SK-N-MC (cell line): ENCODE measurements around the gene ZNF710.

Experiments
- DNase-seq: peaks from one replicate; pipeline ENCODE4 v3.0.0-alpha.2; 2011; ENCODE audit warnings: low read depth, low spot score
- H3K27ac ChIP-seq: fragments of 200-600 bp; sonication (generic); 2 replicates; pipeline ENCODE4 v1.5.1; 2016; ENCODE audit warnings: mixed run types
- H3K36me3 ChIP-seq: fragments of 200-600 bp; sonication (generic); 2 replicates; pipeline ENCODE4 v1.6.1; 2017; ENCODE audit warnings: antibody characterized with exemption, low read length, mixed read lengths; ENCODE audit not compliant: insufficient read depth
- H3K4me3 ChIP-seq: fragments of 200-600 bp; sonication (generic); 2 replicates; pipeline ENCODE4 v1.5.1; 2016
- H3K9ac ChIP-seq: fragments of 200-600 bp; sonication (generic); 2 replicates; pipeline ENCODE4 v1.8.0; 2017; ENCODE audit warnings: mixed run types, mixed read lengths; ENCODE audit not compliant: insufficient read length
- H3K9me3 ChIP-seq: fragments of 200-600 bp; sonication (generic); 2 replicates; pipeline ENCODE4 v1.6.1; 2017; ENCODE audit warnings: low read depth, mild to moderate bottlenecking, antibody characterized with exemption, low read length, moderate library complexity, mixed read lengths
- EZH2 ChIP-seq: fragments of 200-600 bp; sonication (generic); IDR thresholded peaks from one replicate; pipeline ENCODE4 v1.6.1; 2017; ENCODE audit warnings: antibody characterized with exemption
- FOXP2 ChIP-seq: optimal IDR thresholded peaks from 2 replicates; pipeline ENCODE3; 2011; ENCODE audit warnings: mild to moderate bottlenecking, moderate library complexity; ENCODE audit not compliant: insufficient read depth; ENCODE audit errors: extremely low read length, control extremely low read depth
- POLR2AphosphoS5 ChIP-seq: IDR thresholded peaks from 2 replicates; pipeline ENCODE4 v1.6.1; 2012; ENCODE audit warnings: mild to moderate bottlenecking, low read depth, low read length, borderline replicate concordance

Gene ZNF710

DNA sequence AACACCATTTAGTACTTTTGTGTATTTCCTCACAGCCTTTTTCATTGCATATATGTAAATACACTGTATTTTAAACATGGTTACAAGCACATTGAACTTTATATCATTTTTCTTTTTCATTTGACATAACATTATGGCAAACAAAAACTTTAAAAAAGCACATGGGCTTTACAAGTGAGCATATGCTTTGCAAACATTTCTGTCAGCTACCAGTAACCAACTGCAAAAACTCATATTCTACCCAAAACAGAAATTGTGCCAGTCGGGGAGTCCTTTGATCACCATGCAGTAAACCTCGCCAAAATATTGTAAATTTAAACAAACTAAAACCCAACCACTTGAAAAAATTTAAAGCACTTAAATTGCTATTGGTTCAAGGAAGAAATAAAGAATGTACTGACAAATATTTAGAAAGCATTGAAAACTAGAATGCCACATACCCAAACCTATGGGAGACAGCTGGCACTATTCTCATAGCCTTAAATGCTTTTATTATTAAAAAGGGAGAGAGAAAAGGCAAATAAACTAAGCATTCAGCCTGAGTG is 24.4 kb downstream of the ZNF710 start:
- TF ChIP-seq POLR2AphosphoS5 (no peak), FOXP2 (no peak), EZH2 (no peak)
- Histone ChIP-seq H3K27ac (peak overlapping the region; percentile 27), H3K9ac (peak overlapping the region; percentile 27), H3K36me3 (peaks cover 3% of the 10 kb centered on the region; the same call in 1 of the 2 replicates), H3K4me3 (peak overlapping the region; percentile 31; the same call in 1 of the 2 replicates), H3K9me3 (no peaks in the 10 kb centered on the region)
- no peak for DNase-seq

DNA sequence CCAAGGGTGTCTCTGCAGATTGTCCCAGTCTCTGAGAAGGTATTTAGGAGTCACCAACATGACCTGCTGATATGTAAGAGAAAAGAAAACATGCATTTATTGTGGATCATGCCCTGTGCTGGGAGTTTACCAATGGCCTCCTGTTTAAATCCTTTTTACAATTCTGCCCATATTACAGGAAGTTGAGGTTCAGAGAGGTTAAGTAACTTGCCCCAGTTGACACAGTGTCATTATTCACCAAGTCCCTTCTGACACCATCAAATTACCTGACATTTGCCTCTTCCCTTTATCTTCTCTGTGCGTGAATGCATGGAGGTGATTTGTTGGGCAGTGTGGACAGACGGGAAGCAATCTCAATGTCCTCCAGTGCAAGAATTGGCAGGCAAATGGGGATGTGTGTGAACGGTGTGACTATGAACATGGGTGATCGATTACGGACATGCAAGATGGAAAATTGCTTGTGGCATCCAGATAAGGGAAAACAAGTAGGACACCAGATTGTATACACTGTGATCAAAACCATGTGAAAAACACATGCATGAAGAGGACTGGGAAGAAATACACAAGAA is 27.3 kb downstream of the ZNF710 start:
- no peak for DNase-seq
- H3K4me3 ChIP-seq: no peak overlapping the region
- peaks cover 3% of the 10 kb centered on the region; the same call in 1 of the 2 replicates for H3K36me3 ChIP-seq
- H3K9me3 ChIP-seq: no peaks in the 10 kb centered on the region
- H3K9ac ChIP-seq: no peak overlapping the region
- TF ChIP-seq EZH2 (no peak), FOXP2 (no peak), POLR2AphosphoS5 (no peak)
- no peak overlapping the region for H3K27ac ChIP-seq

DNA sequence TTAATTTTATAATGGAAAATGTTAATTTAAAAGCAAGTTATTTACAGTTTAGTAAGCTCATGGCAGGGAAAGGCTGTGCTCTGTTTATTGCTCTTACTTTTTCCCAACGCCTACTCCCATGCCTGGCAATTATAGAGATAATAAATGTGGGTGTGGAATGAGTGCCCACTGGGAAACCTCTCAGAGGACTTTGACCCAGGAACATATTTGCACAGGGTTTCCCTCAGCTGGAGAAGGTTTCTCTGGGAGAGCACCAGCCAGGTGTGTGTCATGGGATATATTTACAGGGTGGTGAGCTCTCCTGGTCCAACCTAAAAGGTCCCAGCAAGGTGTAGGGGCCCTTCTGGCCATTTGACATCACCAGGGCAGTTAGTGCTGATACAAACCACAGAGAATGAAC is 27.9 kb downstream of the ZNF710 start:
- Histone ChIP-seq H3K27ac (no peak overlapping the region), H3K9ac (no peak overlapping the region), H3K36me3 (peaks cover 3% of the 10 kb centered on the region; the same call in 1 of the 2 replicates), H3K9me3 (no peaks in the 10 kb centered on the region), H3K4me3 (no peak overlapping the region)
- DNase-seq: no peak
- no peak for TF ChIP-seq POLR2AphosphoS5
- TF ChIP-seq FOXP2: no peak
- no peak for TF ChIP-seq EZH2

DNA sequence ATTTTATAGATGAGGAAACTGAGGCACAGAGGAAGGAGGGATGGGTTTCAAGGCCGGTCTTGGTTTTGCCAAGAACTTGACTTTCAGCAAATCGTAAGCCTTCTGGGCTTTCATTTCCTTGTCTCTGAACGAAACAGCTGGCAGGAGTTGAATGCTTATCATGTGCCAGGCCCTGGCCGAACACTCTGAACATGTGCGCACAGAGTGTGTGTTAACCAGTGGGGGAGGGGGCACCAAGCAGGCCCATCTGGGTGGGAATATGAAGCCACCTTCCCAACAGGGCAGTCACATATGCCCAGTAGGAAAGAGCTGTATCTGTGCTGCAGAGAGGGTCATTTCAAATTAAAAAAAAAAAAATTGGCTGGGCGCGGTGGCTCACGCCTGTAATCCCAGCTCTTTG is 29.3 kb downstream of the ZNF710 start:
- H3K4me3 ChIP-seq: no peak overlapping the region
- DNase-seq: no peak
- no peak overlapping the region for H3K9ac ChIP-seq
- peak overlapping the region; percentile 98 for H3K27ac ChIP-seq
- TF ChIP-seq EZH2 (no peak), FOXP2 (no peak), POLR2AphosphoS5 (no peak)
- H3K9me3 ChIP-seq: no peaks in the 10 kb centered on the region
- peaks cover 3% of the 10 kb centered on the region; the same call in 1 of the 2 replicates for H3K36me3 ChIP-seq

DNA sequence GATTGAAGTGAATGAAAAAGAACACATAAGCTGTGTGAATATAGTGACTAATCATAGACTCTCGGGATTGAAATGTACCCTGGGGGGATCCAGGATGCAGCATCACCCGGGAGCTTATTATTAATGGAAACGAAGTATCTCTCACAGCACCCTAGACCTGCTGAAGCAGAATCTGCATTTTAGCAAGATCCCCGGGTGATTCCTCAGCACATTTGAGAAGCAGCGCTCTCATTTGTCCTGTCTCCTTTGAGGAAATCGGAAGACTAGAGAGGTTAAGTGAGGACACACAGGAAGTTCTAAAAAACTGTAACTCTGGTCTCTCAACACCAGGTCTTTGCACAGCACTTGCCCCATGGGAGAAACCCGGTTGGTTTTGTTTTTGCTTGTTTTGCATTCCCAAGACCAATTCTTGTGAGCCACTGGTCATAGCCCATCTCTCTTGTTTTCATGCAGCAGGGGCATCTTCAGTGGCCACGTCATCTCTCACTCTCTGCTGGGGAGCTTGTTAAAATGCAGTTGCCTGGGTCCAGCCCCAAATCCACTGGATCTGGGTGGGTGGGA is 30.2 kb downstream of the ZNF710 start:
- Histone ChIP-seq H3K9me3 (no peaks in the 10 kb centered on the region), H3K4me3 (peak overlapping the region; percentile 64), H3K9ac (peak overlapping the region; percentile 63), H3K27ac (peak overlapping the region; percentile 98), H3K36me3 (peaks cover 3% of the 10 kb centered on the region; the same call in 1 of the 2 replicates)
- TF ChIP-seq FOXP2 (no peak), POLR2AphosphoS5 (0 out of 2 replicates have a peak, but pooled peaks have one; percentile 12)
- DNase-seq: peak; percentile 66

DNA sequence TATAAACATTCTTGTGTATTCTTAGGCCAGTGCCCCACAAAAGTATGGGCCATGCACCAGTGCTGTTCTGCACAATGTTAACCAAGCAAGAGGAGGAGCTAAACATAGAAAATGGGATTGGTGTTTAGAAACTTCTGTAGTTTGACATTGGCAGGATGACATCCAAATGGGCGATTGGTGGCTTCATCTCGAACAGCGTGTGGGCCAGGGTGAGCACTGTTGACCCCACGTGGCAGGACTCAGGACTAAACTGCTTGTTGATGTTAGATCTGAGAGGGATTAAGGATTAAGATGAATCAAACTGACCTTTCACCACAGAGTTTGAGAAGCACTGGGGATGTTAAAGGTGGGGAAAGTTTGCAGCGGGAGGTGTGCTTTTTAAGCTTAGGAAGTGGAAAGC is 31.9 kb downstream of the ZNF710 start:
- H3K36me3 ChIP-seq: peaks cover 3% of the 10 kb centered on the region; the same call in 1 of the 2 replicates
- DNase-seq: no peak
- H3K9ac ChIP-seq: no peak overlapping the region
- TF ChIP-seq EZH2 (no peak), FOXP2 (no peak), POLR2AphosphoS5 (no peak)
- no peak overlapping the region for H3K4me3 ChIP-seq
- no peaks in the 10 kb centered on the region for H3K9me3 ChIP-seq
- H3K27ac ChIP-seq: peak overlapping the region; percentile 98

DNA sequence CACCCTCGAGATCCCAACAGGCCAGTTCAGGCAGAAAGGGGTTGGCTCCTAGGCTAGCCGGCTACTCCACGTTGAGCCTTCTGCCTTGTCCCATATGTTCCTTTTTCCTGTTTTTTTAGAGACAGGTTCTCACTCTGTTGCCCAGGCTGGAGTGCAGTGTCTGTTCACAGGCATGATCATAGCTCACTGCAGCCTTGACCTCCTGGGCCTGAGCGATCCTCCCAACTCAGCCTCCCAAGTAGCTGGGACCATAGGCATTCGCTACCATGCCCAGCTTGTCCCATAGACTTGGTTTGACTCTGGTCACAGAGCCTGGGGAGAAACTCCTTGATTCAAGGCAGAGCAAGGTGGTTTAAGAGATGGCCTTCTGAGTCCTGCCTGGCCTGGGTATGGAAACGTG is 32.3 kb downstream of the ZNF710 start:
- H3K9ac ChIP-seq: no peak overlapping the region
- peak overlapping the region; percentile 98 for H3K27ac ChIP-seq
- no peak for TF ChIP-seq POLR2AphosphoS5
- TF ChIP-seq EZH2: no peak
- TF ChIP-seq FOXP2: no peak
- no peaks in the 10 kb centered on the region for H3K36me3 ChIP-seq
- H3K4me3 ChIP-seq: no peak overlapping the region
- H3K9me3 ChIP-seq: no peaks in the 10 kb centered on the region
- no peak for DNase-seq

DNA sequence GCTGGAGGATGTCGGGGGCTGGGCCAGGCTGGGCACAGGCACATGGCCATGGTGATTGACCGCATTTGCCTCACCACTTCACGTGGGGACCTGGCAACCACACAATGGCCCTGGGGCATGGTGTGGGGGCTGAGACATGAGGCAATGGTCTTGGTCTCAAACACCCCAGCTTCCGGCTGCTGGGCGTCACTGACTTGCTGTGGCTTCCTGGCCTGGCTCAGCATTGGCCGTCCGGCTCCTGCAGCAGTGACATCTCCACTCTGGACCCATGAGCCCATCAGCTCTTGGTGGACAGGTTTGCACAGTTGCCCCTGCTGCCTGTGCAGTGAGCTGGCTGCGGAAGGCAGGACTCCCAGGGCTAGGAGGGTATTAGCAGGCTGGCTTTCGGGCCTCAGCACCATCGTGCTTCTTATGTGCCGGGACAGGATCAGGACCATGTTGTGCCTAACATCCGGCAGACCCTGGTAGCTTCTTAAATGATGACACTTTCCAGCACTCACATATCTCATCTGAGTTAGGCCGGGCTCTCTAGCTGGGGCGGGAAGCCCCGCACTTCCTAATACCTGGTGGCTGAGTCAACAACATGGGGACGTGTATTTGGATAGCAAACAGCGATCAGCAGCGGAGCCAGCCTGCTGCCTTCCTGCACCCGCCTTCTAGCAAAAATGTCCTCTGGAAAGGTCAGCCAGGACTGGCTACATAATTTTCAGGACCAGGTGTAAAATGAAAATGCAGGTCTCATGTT is 34.1 kb downstream of the ZNF710 start:
- TF ChIP-seq EZH2 (no peak), FOXP2 (no peak), POLR2AphosphoS5 (no peak)
- H3K27ac ChIP-seq: peak overlapping the region; percentile 98
- no peak overlapping the region; the same call in 1 of the 2 replicates for H3K4me3 ChIP-seq
- no peaks in the 10 kb centered on the region for H3K36me3 ChIP-seq
- H3K9me3 ChIP-seq: no peaks in the 10 kb centered on the region
- no peak for DNase-seq
- H3K9ac ChIP-seq: peak overlapping the region; percentile 19
